HG03565 (cell line): ENCODE measurements around the gene ARRDC5.
"Not testable (repeated sequence)": the region's sequence is repeated elsewhere in the genome, so short reads cannot be mapped to it uniquely, and the experiment has no call there.

Experiments
- ATAC-seq: cut with Tn5 transposase; IDR thresholded peaks from one replicate; pipeline ENCODE4 v1.9.1; 2021; ENCODE audit warnings: mild to moderate bottlenecking, moderate library complexity; ENCODE audit not compliant: unreplicated experiment

Gene ARRDC5

GRCh38 chr19:4871711-4872110, 31.0 kb downstream of the ARRDC5 start:
- no peak for ATAC-seq

DNA sequence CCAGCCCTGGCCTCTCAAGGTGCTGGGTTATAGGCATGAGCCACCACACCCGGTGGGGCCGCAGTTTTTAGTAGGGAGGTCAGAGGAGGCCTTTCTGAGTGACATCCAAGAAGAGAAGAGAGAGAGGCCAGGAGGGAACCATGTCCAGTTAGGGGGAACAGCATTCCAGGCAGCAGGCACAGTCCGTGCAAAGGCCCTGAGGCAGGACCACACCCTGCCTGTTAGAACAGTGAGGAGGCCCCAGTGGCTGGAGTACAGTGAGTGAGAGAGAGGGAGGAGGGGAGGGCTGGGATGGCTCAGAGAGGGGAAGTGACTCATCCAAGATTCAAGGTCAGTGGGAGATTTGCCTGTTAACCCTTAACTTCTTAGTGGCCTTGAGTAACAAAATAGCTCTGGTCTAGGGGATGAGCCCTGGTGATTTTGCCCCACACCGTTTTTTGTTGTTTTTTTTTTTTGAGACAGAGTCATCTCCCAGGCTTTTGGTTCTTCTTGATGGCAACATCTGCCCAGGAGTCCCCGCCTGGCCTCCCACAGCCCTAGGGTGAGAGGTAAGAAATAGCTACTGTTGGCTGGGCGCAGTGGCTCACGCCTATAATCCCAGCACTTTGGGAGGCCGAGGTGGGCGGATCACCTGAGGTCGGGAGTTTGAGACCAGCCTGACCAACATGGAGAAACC, 32.5 kb downstream of the ARRDC5 start:
- ATAC-seq = no peak

DNA sequence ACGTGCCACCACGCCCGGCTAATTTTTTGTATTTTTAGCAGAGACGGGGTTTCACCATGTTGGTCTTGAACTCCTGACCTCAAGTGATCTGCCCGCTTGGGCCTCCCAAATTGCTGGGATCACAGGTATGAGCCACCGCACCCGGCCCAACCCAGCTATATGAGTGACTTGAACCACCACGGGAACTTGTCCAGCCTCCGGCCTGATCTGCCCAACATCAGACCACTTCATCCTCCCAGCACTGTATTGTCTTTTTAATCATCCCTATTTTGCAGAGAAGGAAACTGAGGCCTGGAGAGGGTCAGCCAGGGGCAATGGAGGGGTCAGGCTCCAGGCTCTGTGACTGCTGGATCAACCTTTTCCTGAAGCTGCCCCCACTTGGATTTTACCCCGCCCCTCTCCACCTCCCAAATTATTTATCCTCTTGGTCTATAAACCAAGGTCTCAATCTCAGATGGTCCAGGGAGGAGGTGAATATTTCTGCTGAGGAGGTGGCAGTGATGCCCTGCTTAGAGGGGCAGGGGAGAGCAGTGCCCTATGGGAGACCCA, 34.3 kb downstream of the ARRDC5 start:
- no peak for ATAC-seq

DNA sequence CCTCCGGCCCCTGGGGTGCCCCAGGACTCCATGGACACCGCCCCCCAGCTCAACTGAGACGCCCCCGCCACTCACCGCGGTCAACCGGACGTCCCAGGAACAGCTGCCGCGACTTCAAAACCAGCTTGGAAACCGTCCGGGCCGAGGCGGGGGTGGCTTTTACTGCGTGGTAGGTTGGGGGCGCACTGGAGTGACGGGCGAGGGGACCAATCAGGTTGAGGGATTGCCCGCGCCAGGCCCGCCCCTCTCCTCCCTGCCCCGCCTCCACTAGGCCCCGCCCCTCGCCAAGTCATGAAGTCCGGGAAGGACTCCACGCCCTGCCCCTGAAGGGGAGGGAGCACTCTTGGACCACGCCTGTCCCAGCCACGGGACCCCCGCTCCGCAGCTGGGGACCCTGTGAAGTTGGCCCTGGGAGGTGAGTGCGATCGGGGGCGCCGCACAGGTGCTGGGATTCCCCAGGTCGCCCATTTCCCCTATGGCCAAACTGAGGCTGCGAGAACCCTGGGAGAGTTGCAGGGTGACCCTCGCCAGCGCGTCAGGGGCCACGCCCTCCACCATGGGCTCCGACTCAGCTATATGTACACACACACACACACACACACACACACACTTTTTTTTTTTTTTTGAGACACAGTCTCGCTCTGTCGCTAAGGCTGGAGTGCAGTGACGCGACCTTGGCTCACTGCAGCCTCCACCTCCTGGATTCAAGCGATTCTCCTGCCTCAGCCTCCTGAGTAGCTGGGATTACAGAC, 35.0 kb downstream of the ARRDC5 start, which contains the start of gene PLIN3:
TSS of gene PLIN3 (minus strand) at position 134 of the 752 bp plus-strand sequence. CDS start 6,273 bp downstream, outside the sequence.
- no peak for ATAC-seq

DNA sequence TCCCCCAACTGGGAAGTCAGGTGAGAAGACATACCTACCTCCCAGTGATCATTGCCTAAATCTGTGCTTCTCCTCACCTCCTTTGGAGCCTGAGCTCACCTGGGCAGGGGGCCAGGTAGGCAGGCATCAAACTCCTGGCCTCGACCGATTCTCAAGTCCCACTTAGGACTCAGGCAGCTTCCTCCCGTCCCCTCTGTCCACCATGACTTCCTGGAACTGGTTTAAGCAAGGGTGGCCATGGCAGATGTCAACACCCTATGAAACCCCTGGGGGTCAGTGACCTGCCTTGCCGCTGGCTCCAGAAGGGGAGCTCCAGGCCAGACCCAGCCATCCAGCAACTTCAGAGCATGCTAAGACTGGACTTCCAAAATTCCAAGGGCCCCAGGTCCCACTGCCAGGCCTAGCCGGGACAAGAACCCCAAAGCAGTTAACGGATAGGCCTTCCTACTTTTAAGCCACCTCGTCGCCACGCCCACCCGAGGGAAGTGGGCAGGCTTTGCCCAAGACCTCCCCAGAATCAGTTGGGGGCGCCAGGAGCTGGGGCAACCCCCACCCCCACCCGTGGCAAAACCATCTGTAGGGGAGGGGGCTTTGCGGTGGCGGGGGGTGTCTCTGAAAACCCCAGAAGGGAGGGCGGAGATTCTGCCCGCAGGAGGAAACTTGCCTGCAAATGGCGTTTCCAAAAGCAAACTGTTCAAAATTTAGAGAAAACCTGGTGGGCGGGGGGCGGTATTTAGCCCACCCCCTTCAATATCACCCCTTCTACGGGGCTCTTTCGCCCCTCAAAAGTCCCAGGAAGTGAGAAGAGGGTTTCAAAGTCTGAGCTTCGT, 35.9 kb downstream of the ARRDC5 start:
- no peak for ATAC-seq

DNA sequence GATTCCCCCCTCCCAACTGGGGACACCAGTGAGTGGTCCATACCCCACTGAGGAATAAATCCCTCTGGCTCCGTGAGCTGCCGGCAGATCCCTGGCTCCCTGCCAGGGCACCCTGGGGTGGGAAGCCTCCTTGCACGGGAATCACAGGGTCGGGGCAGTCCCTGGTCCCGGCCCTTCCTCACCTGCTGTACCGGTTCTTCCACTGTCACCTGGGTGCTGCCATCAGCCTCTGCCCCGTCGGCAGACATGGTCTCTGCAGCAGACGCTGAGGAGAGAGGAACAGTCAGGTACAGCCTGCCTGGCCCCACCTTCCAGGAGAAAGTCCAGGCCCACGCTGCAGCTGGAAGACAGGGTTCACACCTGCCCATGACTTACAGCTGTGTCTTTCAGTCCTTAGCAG, 41.5 kb downstream of the ARRDC5 start:
- ATAC-seq = no peak

DNA sequence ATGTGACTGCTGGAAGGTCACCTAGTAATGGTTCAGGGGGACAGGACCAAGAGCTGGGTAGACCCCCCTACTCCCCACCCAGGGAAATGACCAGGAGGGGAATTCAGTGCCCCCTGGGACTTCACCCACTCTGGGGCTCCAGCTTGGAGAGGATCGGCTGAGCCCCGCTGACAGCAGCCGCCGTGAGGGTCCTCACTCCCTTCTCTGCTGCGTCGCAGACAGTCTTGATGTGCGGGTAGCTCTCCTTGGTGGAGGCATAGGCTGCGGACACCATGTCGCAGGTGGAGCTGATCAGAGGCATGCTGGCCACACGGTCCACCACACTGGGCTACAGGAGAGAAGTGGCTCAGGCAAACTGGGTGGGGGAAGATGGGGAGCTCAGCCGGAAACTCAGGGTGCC, 43.0 kb downstream of the ARRDC5 start:
- no peak for ATAC-seq

GRCh38 chr19:4856468-4856867, 46.2 kb downstream of the ARRDC5 start:
- ATAC-seq = not testable (repeated sequence)

DNA sequence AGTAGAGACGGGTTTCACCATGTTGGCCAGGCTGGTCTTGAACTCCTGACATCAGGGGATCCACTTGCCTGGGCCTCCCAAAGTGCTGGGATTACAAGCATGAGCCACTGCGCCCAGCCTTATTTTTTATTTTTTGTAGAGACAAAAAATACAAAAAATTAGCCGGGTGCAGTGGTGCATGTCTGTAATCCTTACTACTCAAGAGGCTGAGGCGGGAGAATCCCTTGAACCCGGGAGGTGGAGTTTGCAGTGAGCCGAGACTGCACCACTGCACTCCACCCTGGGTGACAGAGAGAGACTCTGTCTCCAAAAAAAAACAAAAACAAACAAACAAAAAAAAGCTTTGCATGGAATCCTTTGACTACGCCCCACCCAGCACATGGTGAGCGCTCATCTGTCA, 49.2 kb downstream of the ARRDC5 start:
- not testable (repeated sequence) for ATAC-seq

DNA sequence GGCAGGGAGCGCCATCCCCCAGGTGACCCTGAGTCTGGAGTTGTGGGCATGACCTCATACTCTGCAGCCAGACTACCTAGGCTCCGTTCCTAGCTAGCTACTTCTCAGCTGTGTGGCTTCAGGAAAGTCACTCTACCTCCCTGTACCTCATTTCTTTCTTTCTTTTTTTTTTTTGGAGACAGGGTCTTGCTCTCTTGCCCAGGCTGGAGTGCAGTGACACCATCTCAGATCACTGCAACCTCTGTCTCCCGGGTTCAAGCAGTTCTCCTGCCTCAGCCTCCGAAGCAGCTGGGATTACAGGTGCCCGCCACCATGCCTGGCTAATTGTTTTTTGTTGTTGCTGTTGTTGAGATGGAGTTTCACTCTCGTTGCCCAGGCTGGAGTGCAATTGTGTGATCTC, 50.2 kb downstream of the ARRDC5 start:
- no peak for ATAC-seq

DNA sequence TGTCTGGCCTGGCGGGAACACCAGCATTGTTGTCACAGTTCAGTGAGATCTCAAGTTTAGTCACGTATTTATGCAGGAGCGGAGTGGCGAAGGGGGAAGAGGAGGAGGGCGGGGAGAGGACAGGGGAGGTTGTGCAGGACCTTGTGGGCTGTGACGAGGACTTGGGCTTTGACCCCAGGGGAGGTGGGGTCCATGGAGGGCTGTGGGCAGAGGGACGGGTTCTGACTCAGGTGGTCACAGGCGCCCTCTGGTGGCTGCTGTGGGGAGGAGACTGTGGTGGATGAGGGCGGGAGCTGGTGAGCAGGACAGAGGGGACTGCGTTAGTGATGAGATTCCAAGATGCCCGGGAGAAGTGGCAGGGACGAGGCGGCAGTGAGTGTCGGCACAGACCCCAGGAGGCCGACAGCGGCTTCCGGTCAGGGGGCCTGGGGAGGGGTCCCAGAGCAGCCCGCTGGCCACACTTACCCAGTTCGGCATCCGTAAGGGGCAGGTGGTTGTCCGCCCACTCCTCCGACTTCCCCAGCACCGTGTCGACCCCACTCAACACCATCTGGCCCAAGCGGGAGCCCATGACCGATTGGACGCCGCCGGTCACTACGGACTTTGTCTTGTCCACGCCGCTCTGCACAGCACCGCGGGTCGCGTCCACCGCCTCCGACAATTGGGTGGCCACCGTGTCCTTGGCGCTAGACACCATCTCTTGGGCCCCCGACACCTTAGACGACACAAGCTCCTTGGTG, 51.0 kb downstream of the ARRDC5 start:
- no peak for ATAC-seq

GRCh38 chr19:4849019-4849418, 53.7 kb downstream of the ARRDC5 start:
- ATAC-seq = no peak

GRCh38 chr19:4847190-4847973, 55.3 kb downstream of the ARRDC5 start:
- ATAC-seq = no peak

DNA sequence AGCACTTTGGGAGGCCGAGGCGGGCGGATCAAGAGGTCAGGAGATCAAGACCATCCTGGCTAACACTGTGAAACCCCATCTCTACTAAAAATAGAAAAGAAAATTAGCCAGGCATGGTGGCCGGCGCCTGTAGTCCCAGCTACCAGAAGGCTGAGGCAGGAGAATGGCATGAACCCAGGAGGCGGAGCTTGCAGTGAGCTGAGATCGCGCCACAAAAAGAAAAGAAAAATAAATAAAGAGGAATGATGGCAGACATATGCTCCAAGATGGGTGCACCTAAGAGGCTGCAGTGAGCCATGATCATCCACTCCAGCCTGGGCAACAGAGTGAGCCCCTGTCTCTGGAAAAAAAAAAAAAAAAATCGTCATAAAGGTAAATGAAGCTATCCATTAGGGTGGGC, 56.7 kb downstream of the ARRDC5 start:
- not testable (repeated sequence) for ATAC-seq

DNA sequence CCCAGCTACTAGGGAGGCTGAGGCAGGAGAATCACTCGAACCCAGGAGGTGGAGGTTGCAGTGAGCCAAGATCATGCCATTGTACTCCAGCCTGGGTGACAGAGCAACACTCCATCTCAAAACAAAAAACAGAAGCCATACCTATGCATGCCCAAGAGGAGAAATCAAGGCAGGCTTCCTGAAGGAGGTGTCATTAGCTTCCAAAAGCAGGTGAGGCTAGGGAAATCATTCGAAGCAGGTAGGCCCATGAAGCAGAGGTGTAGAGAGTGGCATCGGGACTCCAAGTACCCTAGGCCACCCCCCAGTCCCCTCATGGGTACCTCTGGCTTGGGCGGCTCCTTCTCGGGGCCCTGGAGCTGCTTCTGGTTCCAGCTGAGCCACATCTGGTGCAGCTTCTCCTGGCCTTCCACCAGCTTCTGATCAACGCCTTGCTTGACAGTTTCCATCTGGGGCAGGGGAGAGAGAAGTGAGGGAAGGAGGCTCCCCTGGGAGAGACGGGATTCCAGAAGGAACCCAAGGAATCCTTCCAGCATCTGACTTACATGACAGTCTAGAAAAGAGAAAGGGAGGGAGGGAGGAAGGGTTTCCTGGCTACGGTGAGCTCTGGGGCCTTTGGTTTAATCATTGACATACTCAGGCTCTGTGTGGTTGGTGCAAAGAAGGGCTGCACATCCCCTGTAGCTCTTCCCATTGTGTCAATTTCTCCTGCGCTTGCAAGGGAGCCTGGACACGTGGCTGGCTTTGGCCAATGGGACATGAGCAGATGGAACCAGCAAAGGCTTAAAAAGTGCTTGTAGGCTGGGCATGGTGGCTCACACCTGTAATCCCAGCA, 58.1 kb downstream of the ARRDC5 start:
- no peak for ATAC-seq

GRCh38 chr19:4843647-4843965, 59.1 kb downstream of the ARRDC5 start:
- ATAC-seq = no peak
